Panc1 (cell line): ENCODE results near the gene SGSM1. TPM values are rescaled to one million over a fixed set of nuclear protein-coding genes. Genes with fewer than 3 reads are reported as not detected.
"Not testable (repeated sequence)": the region's sequence is repeated elsewhere in the genome, so short reads cannot be mapped to it uniquely, and the experiment has no call there.

Experiments used
- ATAC-seq: fragments of 200-7000 bp; cut with Tn5 transposase; 2 replicates; pipeline ENCODE4 v1.9.1; 2020; ENCODE audit warnings: mild to moderate bottlenecking, moderate library complexity
- BruUV-seq: library from RNA; stranded (reverse); fragments of 400-500 nt; replicated peaks from 2 replicates; lab custom pipeline; 2021; lab: Mats Ljungman, UMichigan
- CTCF ChIA-PET: fragments of 300-600 bp; sonication (Branson Sonifier 250); formaldehyde crosslinking; loops from one replicate; lab custom pipeline; 2022; ENCODE audit warnings: antibody characterized with exemption; lab: Charles Lee
- POLR2A ChIA-PET: fragments of 300-600 bp; sonication (Branson Sonifier 250); formaldehyde crosslinking; loops from one replicate; lab custom pipeline; 2022; ENCODE audit warnings: antibody characterized with exemption; lab: Charles Lee
- DNase-seq: peaks from one replicate; pipeline ENCODE4 v3.0.0-alpha.2; 2010; ENCODE audit warnings: low read depth, low spot score
- H3K27ac ChIP-seq: 2 replicates; pipeline ENCODE4 v1.5.1; 2011; ENCODE audit warnings: mild to moderate bottlenecking, low read length, inconsistent platforms
- H3K27me3 ChIP-seq: fragments of 200-500 bp; sonication (Bioruptor generic); 2 replicates; pipeline ENCODE4 v1.6.0; 2014; ENCODE audit warnings: low read length, inconsistent platforms; ENCODE audit not compliant: control insufficient read depth, insufficient read depth
- H3K36me3 ChIP-seq: fragments of 200-500 bp; sonication (Bioruptor generic); 2 replicates; pipeline ENCODE4 v1.5.1; 2014; ENCODE audit warnings: inconsistent platforms, mild to moderate bottlenecking, low read length, moderate library complexity; ENCODE audit not compliant: control insufficient read depth, insufficient read depth
- H3K4me1 ChIP-seq: 2 replicates; pipeline ENCODE4 v1.5.1; 2011; ENCODE audit warnings: inconsistent platforms, mild to moderate bottlenecking, low read length, moderate library complexity; ENCODE audit not compliant: control insufficient read depth, insufficient read depth
- H3K4me3 ChIP-seq, 2 experiments: 2 replicates each; pipeline ENCODE4 v1.5.1; 2011 to 2012; ENCODE audit warnings: low read depth in 2 of 2, low read length in 2 of 2, mild to moderate bottlenecking in 2 of 2, inconsistent platforms in 1 of 2, moderate library complexity in 1 of 2
- H3K9me3 ChIP-seq: fragments of 200-500 bp; sonication (Bioruptor generic); 2 replicates; pipeline ENCODE4 v1.5.1; 2014; ENCODE audit warnings: low read depth, mild to moderate bottlenecking, inconsistent platforms, low read length, moderate library complexity; ENCODE audit not compliant: control insufficient read depth, insufficient read depth
- CTCF ChIP-seq: fragments of 450-650 bp; IDR thresholded peaks from 2 replicates; pipeline ENCODE4 v1.5.1; 2017; ENCODE audit warnings: mild to moderate bottlenecking
- POLR2AphosphoS5 ChIP-seq: IDR thresholded peaks from 2 replicates; pipeline ENCODE4 v1.6.1; 2012; ENCODE audit warnings: mild to moderate bottlenecking, low read depth, low read length, moderate library complexity
- REST ChIP-seq, 2 experiments: IDR thresholded peaks; 2 replicates each; pipeline ENCODE4 v1.6.1; 2011 to 2012; ENCODE audit warnings: low read depth in 2 of 2, control low read depth in 1 of 2, low read length in 1 of 2, mild to moderate bottlenecking in 1 of 2, moderate library complexity in 1 of 2; ENCODE audit not compliant: insufficient read depth in 1 of 2
- SIN3A ChIP-seq: IDR thresholded peaks from 2 replicates; pipeline ENCODE4 v1.6.1; 2012; ENCODE audit warnings: low read depth, mild to moderate bottlenecking, low read length, moderate library complexity, borderline replicate concordance; ENCODE audit not compliant: insufficient read depth
- TCF7L2 ChIP-seq: IDR thresholded peaks from 2 replicates; pipeline ENCODE4 v1.6.1; 2011; ENCODE audit warnings: mild to moderate bottlenecking, low read depth, low read length, inconsistent platforms
- in situ Hi-C: cut with HindIII; loops from 2 replicates; pipeline ENCODE4 v1.10.0; 2016; ENCODE audit warnings: low sequenced_read_pairs, low pct_unique_long_range_greater_than_20kb
- intact Hi-C: fragments of 100-400 bp; cut with micrococcal nuclease; formaldehyde crosslinking; loops from one replicate; pipeline ENCODE4 v1.10.0; 2022; ENCODE audit not compliant: unreplicated experiment
- total RNA-seq: library from RNA; stranded (reverse); gene quantifications from one replicate; pipeline ENCODE4 v1.2.1, GENCODE V29; 2021; ENCODE audit not compliant: unreplicated experiment

Gene SGSM1
- total RNA-seq, 1 experiment from 2014 or later, result 1.6 TPM

GRCh38 chr22:24836282-24836681 is 30.3 kb downstream of the SGSM1 start:
- DNase-seq (no peak), ATAC-seq (no peak)
- POLR2A ChIA-PET, result no interaction called here
- intact Hi-C loops, result no loop called here
- BruUV-seq, result no TSS peak
- Histone ChIP-seq H3K4me1 (no peaks in the 10 kb centered on the region), H3K9me3 (no peaks in the 10 kb centered on the region), H3K27ac (no peak overlapping the region), H3K27me3 (no peaks in the 10 kb centered on the region), H3K36me3 (no peaks in the 10 kb centered on the region), H3K4me3 (no peak overlapping the region)
- TF ChIP-seq CTCF (no peak), SIN3A (no peak), POLR2AphosphoS5 (no peak), TCF7L2 (no peak), REST (IDR thresholded peaks at IDR 0.05; ENCODE audit: insufficient read depth in 1 of 2, low read depth in 2 of 2, low read length in 1 of 2) (no peak)
- CTCF ChIA-PET, result no interaction called here
- in situ Hi-C loops, result no loop called here

- BruUV-seq, DNase-seq, intact Hi-C loops, H3K4me1 ChIP-seq, H3K36me3 ChIP-seq, POLR2A ChIA-PET, H3K4me3 ChIP-seq, H3K27me3 ChIP-seq, H3K27ac ChIP-seq, in situ Hi-C loops, ATAC-seq, H3K9me3 ChIP-seq: not testable (repeated sequence)
- CTCF ChIA-PET, result interaction anchor here (0.6 kb wide), 2 partner anchors 13 to 375 kb away, joined by 4 to 5 read pairs; no protein-coding TSS in a partner anchor
- TF ChIP-seq CTCF, result peak; percentile 65
Observed at GRCh38 chr22:24837517-24837916, 31.5 kb downstream of the SGSM1 start.

- in situ Hi-C loops, result no loop called here
- intact Hi-C loops, result no loop called here
- no peak for DNase-seq
- no peaks in the 10 kb centered on the region for H3K27me3 ChIP-seq
- no TSS peak for BruUV-seq
- H3K4me3 ChIP-seq, result no peak overlapping the region
- TF ChIP-seq REST (IDR thresholded peaks at IDR 0.05; ENCODE audit: insufficient read depth in 1 of 2, low read depth in 2 of 2, low read length in 1 of 2) (no peak), TCF7L2 (no peak), SIN3A (no peak), POLR2AphosphoS5 (no peak), CTCF (no peak)
- no peak overlapping the region for H3K27ac ChIP-seq
- H3K36me3 ChIP-seq, result no peaks in the 10 kb centered on the region
- H3K4me1 ChIP-seq, result no peaks in the 10 kb centered on the region
- CTCF ChIA-PET, result no interaction called here
- no peak for ATAC-seq
- POLR2A ChIA-PET, result no interaction called here
- H3K9me3 ChIP-seq, result no peaks in the 10 kb centered on the region
Observed at GRCh38 chr22:24841261-24841660, 35.2 kb downstream of the SGSM1 start.
